ENCODE results near the gene CREBL2. TPM values are rescaled to one million over a fixed set of nuclear protein-coding genes. Genes with fewer than 3 reads are reported as not detected.

CREBL2 gene
- total RNA-seq, result 17.6 and 22.2 TPM in 2 replicates

GRCh38 chr12:12611512-12612306 lies at the start of gene CREBL2:
CREBL2 (plus strand) TSS chr12:12611876; CDS start chr12:12612173, 297 bp downstream.

GRCh38 chr12:12562585-12563261 lies 49.0 kb upstream of the CREBL2 start, which contains the start of gene DUSP16:
DUSP16 (minus strand) TSS chr12:12562863; CDS start chr12:12521098, 41,765 bp downstream.

Other genes with a start within 250 kb of the CREBL2 start
- 15.1 and 17.6 TPM in 2 replicates for gene DUSP16, start 49.0 kb upstream of the CREBL2 start, total RNA-seq
- not detected in 2 replicates for gene GPR19, start 84.3 kb downstream of the CREBL2 start, total RNA-seq
- gene CDKN1B, start 105.5 kb downstream of the CREBL2 start, total RNA-seq, result 25.3 and 35.8 TPM in 2 replicates
- gene APOLD1, start 173.8 kb downstream of the CREBL2 start, total RNA-seq, result 2.4 and 3.8 TPM in 2 replicates
- gene DDX47, start 201.5 kb downstream of the CREBL2 start, total RNA-seq, result 72.7 and 110 TPM in 2 replicates

Data from tracheal epithelial cell (primary cell).